Left ventricle myocardium inferior (tissue), 1 donor: ENCODE measurements around the gene MEIS2. TPM values are rescaled to one million over a fixed set of nuclear protein-coding genes. Genes with fewer than 3 reads are reported as not detected.

ENCODE experiments used
- DNase-seq: peaks from one replicate; pipeline ENCODE4 v3.0.0-alpha.2; 2020
- H3K27ac ChIP-seq: fragments of 200-600 bp; replicated peaks from 2 replicates; pipeline ENCODE4 v1.8.0; 2021
- H3K27me3 ChIP-seq: fragments of 200-600 bp; 2 replicates; pipeline ENCODE4 v1.8.0; 2021; ENCODE audit warnings: low read depth
- H3K36me3 ChIP-seq: fragments of 200-600 bp; 2 replicates; pipeline ENCODE4 v1.8.0; 2021
- H3K4me1 ChIP-seq: fragments of 200-600 bp; 2 replicates; pipeline ENCODE4 v1.8.0; 2021
- H3K4me3 ChIP-seq: fragments of 200-600 bp; 2 replicates; pipeline ENCODE4 v1.8.0; 2021; ENCODE audit warnings: mild to moderate bottlenecking, moderate library complexity
- H3K9me3 ChIP-seq: fragments of 200-600 bp; replicated peaks from 2 replicates; pipeline ENCODE4 v1.8.0; 2021
- intact Hi-C: fragments of 100-400 bp; cut with micrococcal nuclease; formaldehyde crosslinking; loops from one replicate; pipeline ENCODE4 v1.11.0; 2022
- total RNA-seq: library from RNA; stranded (reverse); fragmentation: NEBNext Ultra II Directional; extraction: Animal tissue kit (Norgen Biotek cat#: 25700); gene quantifications from one replicate; pipeline ENCODE4 v1.2.1, GENCODE V29; 2021
- TF ChIP-seq, protein P1 (sequence below): fragments of 200-600 bp; IDR thresholded peaks from 2 replicates; pipeline ENCODE4 v1.8.0; 2021; ENCODE audit warnings: antibody characterized with exemption, mild to moderate bottlenecking, borderline replicate concordance
- donor health status: DM: no; HTN: yes; CAD: no; lungs with severe emphysema.

The MEIS2 gene
- total RNA-seq, 1 donor from 2014 or later = 36.0 TPM

DNA sequence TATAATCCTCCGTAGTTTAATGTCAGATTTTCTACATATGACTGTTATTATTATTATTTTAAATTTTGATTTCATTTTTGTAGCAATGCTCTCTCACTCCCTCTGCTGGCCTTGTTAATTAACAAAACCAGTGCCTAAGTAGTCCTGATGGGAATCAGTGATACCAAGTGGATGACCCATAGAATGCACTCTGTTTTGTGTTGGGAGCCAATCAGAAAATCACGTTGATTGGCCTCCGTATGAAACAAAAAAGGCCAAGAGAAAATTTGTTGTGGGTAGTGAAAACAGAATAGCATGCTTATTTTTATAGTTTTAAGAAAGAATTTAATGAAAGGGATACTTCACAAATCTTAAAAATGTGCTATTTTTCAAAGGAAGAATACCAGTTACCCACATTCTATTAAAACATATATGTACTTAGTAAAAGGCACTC lies 34.4 kb upstream of the MEIS2 start:
- H3K27ac ChIP-seq = no peak overlapping the region
- no peak overlapping the region for H3K4me3 ChIP-seq
- intact Hi-C loops = loop anchor here (10.0 kb wide), 1 partner anchor 250 kb away; no protein-coding TSS in a partner anchor
- no peaks in the 10 kb centered on the region for H3K36me3 ChIP-seq
- H3K4me1 ChIP-seq = peaks cover 14% of the 10 kb centered on the region
- no peaks in the 10 kb centered on the region for H3K27me3 ChIP-seq
- TF ChIP-seq, protein P1, sequence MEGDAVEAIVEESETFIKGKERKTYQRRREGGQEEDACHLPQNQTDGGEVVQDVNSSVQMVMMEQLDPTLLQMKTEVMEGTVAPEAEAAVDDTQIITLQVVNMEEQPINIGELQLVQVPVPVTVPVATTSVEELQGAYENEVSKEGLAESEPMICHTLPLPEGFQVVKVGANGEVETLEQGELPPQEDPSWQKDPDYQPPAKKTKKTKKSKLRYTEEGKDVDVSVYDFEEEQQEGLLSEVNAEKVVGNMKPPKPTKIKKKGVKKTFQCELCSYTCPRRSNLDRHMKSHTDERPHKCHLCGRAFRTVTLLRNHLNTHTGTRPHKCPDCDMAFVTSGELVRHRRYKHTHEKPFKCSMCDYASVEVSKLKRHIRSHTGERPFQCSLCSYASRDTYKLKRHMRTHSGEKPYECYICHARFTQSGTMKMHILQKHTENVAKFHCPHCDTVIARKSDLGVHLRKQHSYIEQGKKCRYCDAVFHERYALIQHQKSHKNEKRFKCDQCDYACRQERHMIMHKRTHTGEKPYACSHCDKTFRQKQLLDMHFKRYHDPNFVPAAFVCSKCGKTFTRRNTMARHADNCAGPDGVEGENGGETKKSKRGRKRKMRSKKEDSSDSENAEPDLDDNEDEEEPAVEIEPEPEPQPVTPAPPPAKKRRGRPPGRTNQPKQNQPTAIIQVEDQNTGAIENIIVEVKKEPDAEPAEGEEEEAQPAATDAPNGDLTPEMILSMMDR = peak; percentile 76
- H3K9me3 ChIP-seq = no peaks in the 10 kb centered on the region
- no peak for DNase-seq

DNA sequence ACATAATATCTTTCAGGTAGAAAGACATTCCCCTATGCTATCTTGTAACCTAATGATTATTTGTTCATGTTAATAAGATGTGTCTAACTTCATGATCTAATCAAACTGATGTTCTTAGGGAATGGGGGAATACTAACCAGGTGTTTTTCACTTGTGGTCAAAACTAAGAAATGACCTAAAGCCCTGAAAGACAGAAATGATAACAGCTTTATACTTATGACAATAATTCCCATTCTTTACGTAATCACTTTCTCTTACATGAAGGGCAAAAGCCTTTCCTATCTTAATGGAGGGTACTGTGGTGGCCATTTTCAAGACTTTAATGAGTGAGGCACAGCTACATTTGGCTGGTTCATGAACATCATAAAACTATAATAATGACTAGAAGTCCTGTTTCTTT lies 33.9 kb upstream of the MEIS2 start:
- Histone ChIP-seq H3K9me3 (no peaks in the 10 kb centered on the region), H3K27me3 (no peaks in the 10 kb centered on the region), H3K36me3 (no peaks in the 10 kb centered on the region), H3K4me1 (peaks cover 14% of the 10 kb centered on the region), H3K27ac (no peak overlapping the region), H3K4me3 (no peak overlapping the region)
- intact Hi-C loops = loop anchor here (10.0 kb wide), 1 partner anchor 249 kb away; no protein-coding TSS in a partner anchor
- TF ChIP-seq, protein P1 = no peak
- DNase-seq = no peak

DNA sequence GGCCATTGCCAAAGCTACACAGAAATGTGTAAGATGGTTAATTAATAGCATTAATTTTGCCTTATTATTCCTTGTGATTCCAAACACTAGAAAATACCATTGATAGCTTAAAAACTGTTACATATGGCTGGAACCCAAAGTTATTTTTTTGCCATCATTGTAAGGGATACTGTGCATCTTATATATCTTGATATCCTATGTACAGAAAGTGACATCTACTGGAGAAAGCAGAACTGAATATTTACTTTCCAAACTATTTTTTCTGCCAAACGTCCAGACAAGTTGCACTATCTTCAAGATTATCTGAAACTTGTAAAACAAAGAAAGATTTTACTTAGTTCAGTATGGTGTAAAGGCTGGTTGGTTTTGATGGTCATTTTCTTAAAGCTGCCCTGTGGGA lies 33.3 kb upstream of the MEIS2 start:
- peaks cover 14% of the 10 kb centered on the region for H3K4me1 ChIP-seq
- no peaks in the 10 kb centered on the region for H3K27me3 ChIP-seq
- H3K36me3 ChIP-seq = no peaks in the 10 kb centered on the region
- TF ChIP-seq, protein P1 = peak; percentile 52
- no peaks in the 10 kb centered on the region for H3K9me3 ChIP-seq
- no peak for DNase-seq
- no peak overlapping the region for H3K4me3 ChIP-seq
- intact Hi-C loops = loop anchor here (10.0 kb wide), 1 partner anchor 249 kb away; no protein-coding TSS in a partner anchor
- no peak overlapping the region for H3K27ac ChIP-seq

DNA sequence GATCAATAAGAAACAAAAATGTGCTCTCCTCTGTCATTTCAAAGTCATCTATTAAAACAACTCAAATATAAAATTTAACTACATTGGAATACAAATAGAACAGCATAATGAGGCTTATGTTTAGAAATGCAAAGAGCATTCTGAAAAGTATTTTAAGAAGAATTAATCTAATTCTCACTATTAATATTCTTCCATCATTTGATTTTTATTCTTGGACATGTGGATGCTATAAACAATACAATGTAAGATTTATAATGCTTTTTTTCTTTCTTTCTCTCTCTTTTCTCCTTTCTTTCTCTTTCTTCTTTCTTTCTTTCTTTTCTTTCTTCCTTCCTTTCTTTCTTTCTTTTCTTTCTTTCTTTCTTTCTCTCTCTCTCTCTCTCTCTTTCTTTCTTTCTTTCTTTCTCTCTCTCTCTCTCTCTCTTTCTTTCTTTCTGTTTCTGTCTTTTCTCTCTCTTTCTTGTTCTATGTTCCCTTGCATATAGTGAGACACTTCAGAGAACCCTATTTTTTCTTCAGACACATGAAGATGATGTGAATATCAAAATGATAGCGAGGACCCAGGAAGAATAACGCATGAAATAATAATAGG lies 32.6 kb upstream of the MEIS2 start:
- Histone ChIP-seq H3K9me3 (no peaks in the 10 kb centered on the region), H3K36me3 (no peaks in the 10 kb centered on the region), H3K27me3 (no peaks in the 10 kb centered on the region), H3K4me1 (peaks cover 14% of the 10 kb centered on the region), H3K27ac (no peak overlapping the region), H3K4me3 (no peak overlapping the region)
- DNase-seq = no peak
- TF ChIP-seq, protein P1 = no peak
- intact Hi-C loops = loop anchor here (10.0 kb wide), 1 partner anchor 248 kb away; no protein-coding TSS in a partner anchor

DNA sequence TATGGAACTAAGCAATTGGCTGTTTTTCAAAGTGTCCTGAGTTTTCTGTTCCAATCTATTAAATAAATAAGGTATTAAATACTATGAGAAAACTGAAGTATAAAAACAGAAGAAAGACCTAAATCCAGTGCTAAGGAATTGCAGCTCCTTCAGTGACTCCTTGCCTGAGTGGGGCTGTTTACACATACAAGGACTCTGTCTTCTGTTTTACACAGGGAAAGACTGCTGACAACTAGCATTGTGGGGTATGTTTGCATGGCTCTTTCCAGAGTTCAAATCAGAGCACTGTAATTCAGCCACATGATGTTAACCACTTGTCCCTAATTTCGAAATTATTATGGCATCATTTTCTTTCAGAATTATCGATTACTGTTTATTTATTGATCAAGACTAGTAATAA lies 31.3 kb upstream of the MEIS2 start:
- intact Hi-C loops = loop anchor here (10.0 kb wide), 1 partner anchor 247 kb away; no protein-coding TSS in a partner anchor
- DNase-seq = no peak
- H3K27ac ChIP-seq = no peak overlapping the region

More for the DNA sequence above, 31.3 kb upstream of the MEIS2 start:
- Histone ChIP-seq H3K4me1 (peaks cover 14% of the 10 kb centered on the region), H3K4me3 (no peak overlapping the region), H3K9me3 (no peaks in the 10 kb centered on the region), H3K36me3 (no peaks in the 10 kb centered on the region), H3K27me3 (no peaks in the 10 kb centered on the region)
- TF ChIP-seq, protein P1 = no peak
